Measurements from ENCODE around the gene TAX1BP3. TPM values are rescaled to one million over a fixed set of nuclear protein-coding genes. Genes with fewer than 3 reads are reported as not detected.

Gene TAX1BP3
- total and polyA plus RNA-seq, 9 of the 15 experiments (the other 6 are each of a cell fraction or from before 2014, with no cell fraction given), result 0.99 to 14.5 (median 6.2) TPM

DNA sequence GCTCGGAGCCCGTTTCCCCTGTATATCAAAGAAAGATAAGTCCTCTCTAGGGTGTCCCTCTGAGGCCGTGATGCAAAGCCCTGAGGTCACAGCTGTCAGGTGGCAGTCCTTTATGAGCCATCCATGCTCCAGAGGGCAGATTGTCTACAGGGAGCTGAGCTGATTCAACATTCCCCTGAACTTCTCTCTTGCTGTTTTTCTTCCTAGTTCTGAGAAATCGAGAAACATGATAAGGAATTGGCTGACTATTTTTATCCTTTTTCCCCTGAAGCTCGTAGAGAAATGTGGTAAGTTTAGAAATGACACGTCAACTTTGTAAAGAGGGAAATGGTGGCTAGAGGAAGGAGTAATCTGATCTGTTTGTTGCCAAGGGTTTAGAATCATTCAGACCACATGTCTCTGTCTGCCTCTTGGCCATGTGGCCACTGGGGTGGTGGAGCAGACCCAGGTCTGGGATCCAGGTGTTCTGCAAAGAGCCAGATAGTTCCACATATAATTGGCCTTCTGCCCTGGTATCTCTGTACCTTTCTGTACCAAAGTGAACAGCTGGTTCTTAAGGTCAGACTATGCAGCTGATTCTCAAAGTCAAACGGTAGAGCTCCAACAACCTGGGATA lies 28.3 kb downstream of the TAX1BP3 start (continued):
- TF ChIP-seq TRIM24 (IDR thresholded peaks at IDR 0.05), result peak in 1 of 2 experiments; percentile 40; a peak in 1 of 4 replicates
- 0 out of 4 replicates have a peak, but pooled peaks of 1 of the 2 experiments have one; percentile 59 for TF ChIP-seq ARNT (IDR thresholded peaks at IDR 0.05)
- peak; percentile 73 for TF ChIP-seq ARID1B (IDR thresholded peaks at IDR 0.05)
- TF ChIP-seq NFIC (IDR thresholded peaks at IDR 0.05), result peak; percentile 71
- TF ChIP-seq, protein P1, sequence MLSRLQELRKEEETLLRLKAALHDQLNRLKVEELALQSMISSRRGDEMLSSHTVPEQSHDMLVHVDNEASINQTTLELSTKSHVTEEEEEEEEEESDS (CRISPR knock-in tag; IDR thresholded peaks at IDR 0.05), result no peak
- TF ChIP-seq BACH1 (tag; IDR thresholded peaks at IDR 0.05), result peak; percentile 64; the same call in 1 of the 2 replicates
- peak; percentile 87; the same call in 1 of the 2 replicates for TF ChIP-seq NBN (IDR thresholded peaks at IDR 0.05; ENCODE audit: low read depth)
- no peak for TF ChIP-seq PYGO2 (tag; IDR thresholded peaks at IDR 0.05)
- peak; percentile 68; the same call in 1 of the 2 replicates for TF ChIP-seq RFX1 (IDR thresholded peaks at IDR 0.05)
- TF ChIP-seq STAT5A (IDR thresholded peaks at IDR 0.05; ENCODE audit: borderline replicate concordance, low read length), result 0 out of 2 replicates have a peak, but pooled peaks have one; percentile 12
- TF ChIP-seq, protein P2, sequence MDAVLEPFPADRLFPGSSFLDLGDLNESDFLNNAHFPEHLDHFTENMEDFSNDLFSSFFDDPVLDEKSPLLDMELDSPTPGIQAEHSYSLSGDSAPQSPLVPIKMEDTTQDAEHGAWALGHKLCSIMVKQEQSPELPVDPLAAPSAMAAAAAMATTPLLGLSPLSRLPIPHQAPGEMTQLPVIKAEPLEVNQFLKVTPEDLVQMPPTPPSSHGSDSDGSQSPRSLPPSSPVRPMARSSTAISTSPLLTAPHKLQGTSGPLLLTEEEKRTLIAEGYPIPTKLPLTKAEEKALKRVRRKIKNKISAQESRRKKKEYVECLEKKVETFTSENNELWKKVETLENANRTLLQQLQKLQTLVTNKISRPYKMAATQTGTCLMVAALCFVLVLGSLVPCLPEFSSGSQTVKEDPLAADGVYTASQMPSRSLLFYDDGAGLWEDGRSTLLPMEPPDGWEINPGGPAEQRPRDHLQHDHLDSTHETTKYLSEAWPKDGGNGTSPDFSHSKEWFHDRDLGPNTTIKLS (IDR thresholded peaks at IDR 0.05; ENCODE audit: borderline replicate concordance, low read depth), result peak; percentile 82; the same call in 1 of the 2 replicates
- peak; percentile 54; the same call in 1 of the 2 replicates for TF ChIP-seq CREM (IDR thresholded peaks at IDR 0.05; ENCODE audit: low read depth)
- TF ChIP-seq SMARCE1 (IDR thresholded peaks at IDR 0.05), result peak; percentile 59; the same call in 1 of the 2 replicates
- TF ChIP-seq, protein P3, sequence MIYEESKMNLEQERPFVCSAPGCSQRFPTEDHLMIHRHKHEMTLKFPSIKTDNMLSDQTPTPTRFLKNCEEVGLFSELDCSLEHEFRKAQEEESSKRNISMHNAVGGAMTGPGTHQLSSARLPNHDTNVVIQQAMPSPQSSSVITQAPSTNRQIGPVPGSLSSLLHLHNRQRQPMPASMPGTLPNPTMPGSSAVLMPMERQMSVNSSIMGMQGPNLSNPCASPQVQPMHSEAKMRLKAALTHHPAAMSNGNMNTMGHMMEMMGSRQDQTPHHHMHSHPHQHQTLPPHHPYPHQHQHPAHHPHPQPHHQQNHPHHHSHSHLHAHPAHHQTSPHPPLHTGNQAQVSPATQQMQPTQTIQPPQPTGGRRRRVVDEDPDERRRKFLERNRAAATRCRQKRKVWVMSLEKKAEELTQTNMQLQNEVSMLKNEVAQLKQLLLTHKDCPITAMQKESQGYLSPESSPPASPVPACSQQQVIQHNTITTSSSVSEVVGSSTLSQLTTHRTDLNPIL (CRISPR knock-in tag; IDR thresholded peaks at IDR 0.05), result no peak
- TF ChIP-seq, protein P4, sequence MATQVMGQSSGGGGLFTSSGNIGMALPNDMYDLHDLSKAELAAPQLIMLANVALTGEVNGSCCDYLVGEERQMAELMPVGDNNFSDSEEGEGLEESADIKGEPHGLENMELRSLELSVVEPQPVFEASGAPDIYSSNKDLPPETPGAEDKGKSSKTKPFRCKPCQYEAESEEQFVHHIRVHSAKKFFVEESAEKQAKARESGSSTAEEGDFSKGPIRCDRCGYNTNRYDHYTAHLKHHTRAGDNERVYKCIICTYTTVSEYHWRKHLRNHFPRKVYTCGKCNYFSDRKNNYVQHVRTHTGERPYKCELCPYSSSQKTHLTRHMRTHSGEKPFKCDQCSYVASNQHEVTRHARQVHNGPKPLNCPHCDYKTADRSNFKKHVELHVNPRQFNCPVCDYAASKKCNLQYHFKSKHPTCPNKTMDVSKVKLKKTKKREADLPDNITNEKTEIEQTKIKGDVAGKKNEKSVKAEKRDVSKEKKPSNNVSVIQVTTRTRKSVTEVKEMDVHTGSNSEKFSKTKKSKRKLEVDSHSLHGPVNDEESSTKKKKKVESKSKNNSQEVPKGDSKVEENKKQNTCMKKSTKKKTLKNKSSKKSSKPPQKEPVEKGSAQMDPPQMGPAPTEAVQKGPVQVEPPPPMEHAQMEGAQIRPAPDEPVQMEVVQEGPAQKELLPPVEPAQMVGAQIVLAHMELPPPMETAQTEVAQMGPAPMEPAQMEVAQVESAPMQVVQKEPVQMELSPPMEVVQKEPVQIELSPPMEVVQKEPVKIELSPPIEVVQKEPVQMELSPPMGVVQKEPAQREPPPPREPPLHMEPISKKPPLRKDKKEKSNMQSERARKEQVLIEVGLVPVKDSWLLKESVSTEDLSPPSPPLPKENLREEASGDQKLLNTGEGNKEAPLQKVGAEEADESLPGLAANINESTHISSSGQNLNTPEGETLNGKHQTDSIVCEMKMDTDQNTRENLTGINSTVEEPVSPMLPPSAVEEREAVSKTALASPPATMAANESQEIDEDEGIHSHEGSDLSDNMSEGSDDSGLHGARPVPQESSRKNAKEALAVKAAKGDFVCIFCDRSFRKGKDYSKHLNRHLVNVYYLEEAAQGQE (IDR thresholded peaks at IDR 0.05; ENCODE audit: borderline replicate concordance), result peak; percentile 2; the same call in 1 of the 2 replicates
- TF ChIP-seq, protein P4 (CRISPR knock-in tag; IDR thresholded peaks at IDR 0.05; ENCODE audit: low read depth), result no peak
- TF ChIP-seq KDM1A (IDR thresholded peaks at IDR 0.05), result peak; percentile 83 to 86
- peak; percentile 73 for TF ChIP-seq TCF3 (CRISPR knock-in tag; IDR thresholded peaks at IDR 0.05)
- no peak for TF ChIP-seq SMARCC2 (IDR thresholded peaks at IDR 0.05; ENCODE audit: low read depth)
- TF ChIP-seq ZNF316 (IDR thresholded peaks at IDR 0.05), result peak; percentile 40

Measured in K562 (cell line).